ENCODE measurements around the gene PTF1A.

Gene PTF1A

DNA sequence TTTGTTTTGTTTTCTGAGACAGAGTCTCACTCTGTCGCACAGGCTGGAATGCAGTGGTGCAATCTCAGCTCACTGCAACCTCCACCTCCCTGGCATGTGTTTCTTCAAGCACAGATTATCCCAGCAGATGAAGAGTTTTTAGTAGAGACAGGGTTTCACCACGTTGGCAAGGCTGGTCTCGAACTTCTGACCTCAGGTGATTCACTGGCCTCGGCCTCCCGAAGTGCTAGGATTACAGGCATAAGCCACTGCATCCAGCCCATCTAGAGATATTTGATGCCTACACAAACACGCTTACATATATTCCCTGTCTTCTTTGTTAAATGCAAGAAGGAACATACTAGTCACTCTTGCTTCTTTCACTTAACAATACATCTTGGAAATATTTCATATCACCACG, 5.9 kb upstream of the PTF1A start:
- no peak for DNase-seq

DNA sequence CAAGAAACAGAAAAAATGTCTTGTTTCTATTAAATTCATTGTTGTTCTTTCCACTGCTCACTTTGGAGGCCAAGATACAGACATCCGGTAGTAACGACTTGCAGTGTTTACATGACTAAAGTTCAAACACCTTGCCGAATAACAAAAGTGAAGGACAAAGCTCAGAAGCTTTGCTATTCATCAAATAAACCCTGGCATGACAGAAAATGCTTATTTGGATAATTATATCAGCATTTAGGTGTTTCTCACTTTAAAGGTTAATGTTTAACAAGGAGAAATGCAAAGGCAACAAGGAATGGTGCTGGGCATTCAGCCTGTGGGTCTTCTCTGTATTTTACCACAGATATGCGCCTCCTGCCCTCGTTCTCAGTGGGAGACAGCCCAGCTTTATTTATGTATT, 5.4 kb upstream of the PTF1A start:
- DNase-seq = no peak

DNA sequence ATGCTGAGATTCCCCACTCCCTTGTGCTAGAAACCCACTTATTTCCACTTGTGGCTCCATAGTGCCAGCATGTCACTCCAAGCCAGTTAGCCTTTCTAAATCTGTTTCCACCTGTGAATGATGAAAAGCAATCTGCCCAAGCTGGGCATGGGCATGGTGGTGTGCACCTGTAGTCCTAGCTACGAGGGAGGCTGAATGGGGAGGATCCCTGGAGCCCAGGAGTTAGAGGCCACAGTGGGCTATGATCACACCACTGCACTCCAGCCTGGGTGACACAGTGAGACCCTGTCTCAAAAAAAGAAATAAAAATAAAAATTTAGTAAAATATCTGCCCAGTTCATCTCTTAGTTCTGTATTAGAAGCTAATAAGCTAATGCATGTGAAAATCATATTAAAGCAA, 5.0 kb upstream of the PTF1A start:
- no peak for DNase-seq

DNA sequence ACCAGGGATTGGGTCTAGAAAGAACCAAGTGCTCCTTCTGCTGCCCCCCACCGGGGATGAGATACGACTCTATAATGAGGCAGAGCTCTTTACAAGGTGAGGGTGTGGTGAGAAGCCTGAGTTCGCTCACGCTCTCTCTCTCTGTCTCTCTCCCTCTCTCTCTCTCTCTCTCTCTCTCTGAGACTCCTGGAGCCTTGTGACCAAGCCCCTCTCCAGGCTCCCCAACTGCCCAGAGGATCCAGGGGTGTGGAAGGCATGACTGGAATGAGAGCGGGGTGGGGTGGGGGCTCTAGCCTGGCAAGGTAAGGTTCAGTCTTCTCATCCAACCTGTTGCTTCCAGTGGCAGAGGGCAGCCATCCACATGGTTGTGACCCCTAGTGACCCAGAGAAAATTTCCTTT, 3.1 kb upstream of the PTF1A start:
- no peak for DNase-seq

DNA sequence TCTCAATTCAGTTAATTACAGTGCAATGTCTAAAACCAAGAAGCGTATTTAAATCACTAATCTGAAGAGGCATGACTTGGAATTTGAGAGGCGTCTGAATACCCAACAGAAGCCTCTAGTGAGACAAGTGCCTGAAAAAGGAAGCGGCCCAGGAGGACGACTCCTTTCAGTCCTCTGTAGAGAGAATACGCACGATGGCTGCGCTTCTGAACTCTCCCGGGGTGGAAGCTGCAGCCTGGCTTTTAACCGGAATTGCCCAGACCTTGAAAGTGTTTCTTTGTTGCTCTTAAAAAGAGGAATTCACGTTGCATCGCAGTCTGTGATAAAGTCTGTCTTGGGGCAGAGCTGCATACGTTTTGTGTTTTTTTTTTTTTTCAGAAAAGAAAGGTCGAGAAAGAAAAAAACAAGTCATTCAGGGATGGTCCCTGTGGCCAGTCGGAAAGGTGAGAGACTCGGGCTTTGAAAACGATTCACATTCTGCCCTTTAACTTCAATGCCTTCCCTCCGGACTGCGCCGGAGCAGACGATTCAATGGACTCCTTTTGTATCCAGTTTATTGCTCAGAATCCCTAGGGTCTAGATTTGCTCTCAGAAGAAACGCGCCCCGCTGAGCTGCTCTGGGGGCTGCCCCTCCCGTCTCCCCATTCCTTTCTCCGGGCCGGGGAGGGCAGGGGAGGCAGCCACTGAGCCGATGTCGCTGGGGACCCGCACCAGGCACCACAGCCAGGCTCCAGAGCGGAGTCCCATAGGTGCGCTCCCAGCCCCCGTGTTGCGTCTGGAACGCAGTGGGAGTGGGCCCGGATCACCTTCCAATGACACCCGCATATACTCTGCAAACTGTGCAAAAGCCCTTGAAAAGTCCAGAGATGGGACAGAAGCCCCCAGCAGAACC, 994 bp upstream of the PTF1A start:
- no peak for DNase-seq

DNA sequence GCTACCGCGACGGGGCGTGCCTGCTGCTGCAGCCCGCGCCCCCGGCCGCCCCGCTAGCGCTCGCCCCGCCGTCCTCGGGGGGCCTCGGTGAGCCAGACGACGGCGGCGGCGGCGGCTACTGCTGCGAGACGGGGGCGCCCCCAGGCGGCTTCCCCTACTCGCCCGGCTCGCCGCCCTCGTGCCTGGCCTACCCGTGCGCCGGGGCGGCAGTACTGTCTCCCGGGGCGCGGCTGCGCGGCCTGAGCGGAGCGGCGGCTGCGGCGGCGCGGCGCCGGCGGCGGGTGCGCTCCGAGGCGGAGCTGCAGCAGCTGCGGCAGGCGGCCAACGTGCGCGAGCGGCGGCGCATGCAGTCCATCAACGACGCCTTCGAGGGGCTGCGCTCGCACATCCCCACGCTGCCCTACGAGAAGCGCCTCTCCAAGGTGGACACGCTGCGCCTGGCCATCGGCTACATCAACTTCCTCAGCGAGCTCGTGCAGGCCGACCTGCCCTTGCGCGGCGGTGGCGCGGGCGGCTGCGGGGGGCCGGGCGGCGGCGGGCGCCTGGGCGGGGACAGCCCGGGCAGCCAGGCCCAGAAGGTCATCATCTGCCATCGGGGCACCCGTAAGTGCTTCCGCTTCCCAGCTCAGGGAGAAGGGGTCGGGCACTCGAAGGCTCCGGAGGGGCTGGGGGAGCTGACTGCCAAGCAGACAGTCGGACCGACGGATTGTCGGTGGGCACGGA, 761 bp downstream of the PTF1A start:
- DNase-seq = no peak

DNA sequence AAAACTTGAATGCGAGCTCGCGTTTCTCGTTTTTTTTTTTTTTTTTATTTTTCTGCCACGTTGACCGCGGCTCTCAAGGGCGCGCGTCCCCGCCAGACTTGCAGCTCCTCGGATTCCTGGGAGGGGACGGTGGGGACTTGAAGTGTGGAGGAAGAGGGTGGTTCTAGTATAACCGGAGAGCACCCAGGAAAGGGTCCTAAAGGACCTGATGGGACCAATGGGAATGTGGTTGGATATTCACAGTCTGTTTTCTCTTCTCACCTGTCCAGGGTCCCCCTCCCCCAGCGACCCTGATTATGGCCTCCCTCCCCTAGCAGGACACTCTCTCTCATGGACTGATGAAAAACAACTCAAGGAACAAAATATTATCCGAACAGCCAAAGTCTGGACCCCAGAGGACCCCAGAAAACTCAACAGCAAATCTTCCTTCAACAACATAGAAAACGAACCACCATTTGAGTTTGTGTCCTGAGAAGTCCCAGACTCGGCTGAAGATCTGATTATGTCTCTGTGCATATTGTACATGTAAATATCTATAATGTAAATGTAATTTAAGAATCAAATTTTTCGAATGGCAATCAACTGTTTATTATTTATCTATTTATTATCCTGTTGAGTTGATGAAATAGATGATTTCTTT, 1.4 kb downstream of the PTF1A start:
- DNase-seq = no peak

DNA sequence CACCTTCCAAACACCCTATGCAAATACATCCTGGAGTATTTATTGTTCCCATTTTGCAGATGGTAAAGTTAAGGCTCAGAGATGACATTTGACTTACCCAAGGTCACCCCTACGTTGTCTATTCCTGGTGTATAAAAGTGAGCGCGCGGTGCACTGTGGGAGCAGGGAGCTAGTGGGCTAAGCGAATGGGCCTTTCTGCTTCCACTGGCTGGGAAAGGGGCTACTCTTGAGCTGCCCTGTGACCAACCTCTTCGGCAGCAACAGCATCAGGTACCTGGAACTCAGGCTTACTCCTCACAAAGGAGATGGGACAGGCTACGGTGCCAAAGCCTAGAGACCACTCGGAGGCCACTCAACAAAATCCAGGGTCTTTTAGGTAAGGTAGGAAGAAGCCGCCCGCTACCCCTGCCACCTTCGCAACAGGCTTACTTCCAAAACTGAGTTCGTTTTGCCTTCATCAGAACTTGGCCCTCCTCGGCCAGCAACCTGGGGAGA, 2.4 kb downstream of the PTF1A start:
- no peak for DNase-seq

DNA sequence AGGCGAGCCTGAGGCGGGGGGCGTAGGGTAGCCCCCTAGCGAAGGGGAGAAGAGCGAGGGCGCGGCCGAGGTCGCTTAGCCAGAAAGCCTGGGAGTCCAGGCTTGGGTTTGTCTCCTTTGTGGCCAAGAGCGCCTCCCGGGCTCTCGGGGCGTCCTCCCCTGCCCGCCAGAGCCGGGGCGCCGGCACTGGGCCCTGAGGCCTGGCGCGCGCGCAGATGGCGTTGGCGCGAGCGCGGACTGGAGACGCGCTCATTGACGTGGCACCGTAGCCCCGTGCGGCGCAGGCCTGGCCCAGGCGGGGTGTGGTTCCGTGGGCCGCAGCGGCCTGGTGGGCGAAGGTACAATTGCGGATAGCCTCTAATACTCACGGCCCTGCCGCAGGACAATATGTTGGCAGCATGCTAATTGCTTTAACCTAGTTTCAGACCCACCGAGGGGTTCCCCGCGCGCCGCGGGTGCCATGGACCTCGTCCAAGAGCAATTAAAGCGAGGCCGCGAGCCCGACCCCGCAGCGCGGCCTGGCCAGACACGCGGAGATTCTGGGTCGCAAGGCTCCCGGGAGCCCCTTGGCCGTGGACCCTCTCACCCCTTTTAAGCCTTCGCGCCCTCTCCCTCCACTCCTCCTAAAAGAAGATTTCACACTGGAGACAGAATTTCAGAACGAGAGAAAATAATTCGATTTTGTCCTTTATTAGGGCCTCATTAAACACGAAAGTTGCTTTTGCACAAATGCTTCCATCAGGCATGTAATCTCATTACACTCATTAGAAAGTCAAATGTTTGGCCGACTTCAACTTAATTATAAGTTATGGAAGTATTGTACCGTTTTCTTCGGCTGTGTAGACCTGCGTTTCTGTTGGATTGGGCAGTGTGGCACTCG, 3.1 kb downstream of the PTF1A start:
- peak in 1 of 58 donors; percentile 15 for DNase-seq

DNA sequence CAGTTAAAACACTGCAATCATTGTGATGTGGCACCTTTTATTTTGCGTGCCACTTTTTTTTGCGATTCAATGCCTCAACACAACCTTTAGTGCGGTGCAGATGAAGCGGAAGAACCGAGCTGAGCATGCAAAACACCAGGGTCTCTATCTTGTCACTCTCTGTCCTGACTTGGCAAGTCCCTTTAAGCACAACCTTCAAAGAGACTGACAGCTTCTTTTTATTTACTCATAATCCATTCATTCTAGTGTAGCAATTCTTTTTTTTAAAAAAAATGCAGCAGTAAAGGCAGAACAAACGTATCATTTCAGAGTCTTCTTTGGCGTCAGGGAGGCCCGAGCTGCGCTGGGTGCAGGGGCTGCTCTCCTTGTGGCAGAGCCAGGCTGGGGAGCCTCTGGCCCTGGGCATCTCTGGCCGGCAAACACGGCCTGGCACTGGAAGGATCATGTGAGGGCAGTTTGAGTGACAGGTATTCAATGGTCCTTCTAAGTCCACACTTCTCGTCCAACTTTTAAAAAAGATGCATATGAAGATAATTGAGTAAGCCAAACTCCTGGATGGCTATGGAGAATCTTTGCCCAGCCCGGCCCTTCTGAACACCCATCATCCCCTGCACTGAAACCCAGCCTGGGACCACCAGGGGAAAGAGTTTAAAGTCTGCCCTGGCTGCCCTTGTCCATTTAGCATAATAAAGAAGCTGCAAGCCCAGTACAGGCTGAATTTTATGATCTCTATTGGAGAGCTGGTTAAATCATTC, 3.9 kb downstream of the PTF1A start:
- peak in 2 of 58 donors; percentile 9 to 25 for DNase-seq

DNA sequence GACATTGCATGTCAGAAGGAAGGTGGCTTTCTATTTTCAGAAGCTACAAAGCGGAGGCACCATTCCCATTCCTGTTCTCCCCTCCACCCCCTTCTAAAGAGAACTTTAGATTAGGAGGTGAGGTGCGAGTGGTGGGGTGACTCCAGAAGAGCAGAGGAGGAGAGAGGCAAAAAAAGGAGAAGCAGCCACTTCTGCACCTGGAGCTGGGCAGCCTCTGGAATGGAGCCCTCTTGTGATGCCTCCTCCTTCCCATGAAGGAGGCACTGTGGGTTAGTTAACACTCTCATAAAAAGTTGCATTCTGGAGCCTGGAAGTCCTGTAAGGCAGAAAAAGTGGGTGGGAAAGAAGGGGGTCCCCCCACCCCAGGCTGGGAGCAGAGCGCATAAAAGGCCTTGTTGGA, 4.8 kb downstream of the PTF1A start:
- DNase-seq = no peak

DNA sequence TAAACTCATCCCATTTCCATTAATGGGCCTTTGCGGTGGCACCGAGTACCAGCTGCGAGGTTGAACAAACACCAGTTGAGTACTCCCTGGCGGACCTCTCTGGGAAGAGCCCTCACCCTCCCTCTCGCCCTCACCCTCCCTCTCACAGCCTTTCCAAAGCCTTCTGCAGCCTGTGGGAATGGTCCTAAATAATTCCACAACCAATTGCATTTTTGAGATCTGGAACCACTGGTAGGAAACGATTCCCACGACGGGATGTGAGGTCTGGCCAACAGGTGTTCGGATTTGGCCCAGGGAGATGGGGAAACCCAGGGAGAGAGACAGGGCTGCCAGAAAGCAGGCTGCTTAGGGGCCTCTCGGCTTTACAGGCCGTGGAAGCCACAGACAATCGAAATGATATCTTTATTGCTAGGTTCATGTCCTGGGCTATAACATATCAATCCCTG, 5.3 kb downstream of the PTF1A start:
- DNase-seq = no peak

DNA sequence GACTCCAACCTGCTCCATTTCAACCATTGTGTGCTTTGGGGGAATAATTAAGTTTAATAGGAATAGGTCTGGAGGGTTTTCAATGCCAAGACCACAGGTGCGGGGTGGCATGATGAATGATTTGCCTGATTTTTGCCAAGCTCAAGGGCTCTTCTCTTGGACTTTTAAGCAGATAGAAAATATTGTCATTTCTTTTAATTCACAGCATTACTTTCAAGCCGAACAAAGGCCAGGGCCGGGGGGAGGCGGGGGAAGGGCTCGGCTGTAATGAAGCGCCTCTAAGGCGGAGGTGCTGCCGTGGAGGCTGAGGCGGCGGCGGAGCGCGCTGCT, 6.5 kb downstream of the PTF1A start:
- DNase-seq = no peak

DNA sequence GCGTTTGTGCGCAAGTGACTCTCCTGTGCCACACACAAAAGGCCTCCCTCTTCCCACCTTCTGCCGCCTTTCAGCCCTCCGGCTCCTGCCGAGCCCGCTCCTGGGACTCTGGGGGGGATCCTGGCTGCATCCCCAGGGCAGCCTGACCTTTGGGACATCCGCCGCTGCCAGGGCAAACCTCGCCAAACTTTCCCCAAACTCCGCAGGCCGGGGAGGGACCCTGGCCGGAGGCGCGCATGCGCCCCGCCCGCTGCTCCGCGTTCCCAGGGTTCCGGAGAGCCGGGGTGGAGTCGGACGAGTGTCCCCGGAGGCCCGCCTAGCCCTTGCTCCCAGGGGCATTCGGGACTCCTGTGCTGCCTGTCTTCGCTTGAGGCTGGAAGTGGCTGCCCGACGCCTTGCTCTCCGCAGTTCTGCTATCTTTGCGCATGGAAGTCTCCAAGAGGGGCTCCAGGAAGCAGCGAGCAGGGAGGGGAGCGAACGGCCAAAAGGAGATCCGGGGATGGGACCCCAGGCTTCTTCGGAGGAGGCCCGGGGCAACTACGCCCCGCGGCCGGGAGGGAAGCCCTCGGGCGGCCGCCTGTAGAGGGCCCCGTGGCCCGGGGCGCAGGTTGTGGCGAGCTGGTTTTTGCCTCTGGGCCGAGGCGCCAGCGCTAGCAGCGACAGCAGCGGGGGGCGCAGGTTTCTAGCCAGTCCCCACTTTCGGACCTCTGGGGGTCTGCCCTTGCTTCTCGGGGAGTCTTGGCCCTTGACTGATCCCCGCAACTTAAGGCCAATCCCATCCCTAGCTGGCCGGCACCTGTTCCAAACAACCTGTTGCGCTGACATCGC, 7.0 kb downstream of the PTF1A start:
- no peak for DNase-seq

DNA sequence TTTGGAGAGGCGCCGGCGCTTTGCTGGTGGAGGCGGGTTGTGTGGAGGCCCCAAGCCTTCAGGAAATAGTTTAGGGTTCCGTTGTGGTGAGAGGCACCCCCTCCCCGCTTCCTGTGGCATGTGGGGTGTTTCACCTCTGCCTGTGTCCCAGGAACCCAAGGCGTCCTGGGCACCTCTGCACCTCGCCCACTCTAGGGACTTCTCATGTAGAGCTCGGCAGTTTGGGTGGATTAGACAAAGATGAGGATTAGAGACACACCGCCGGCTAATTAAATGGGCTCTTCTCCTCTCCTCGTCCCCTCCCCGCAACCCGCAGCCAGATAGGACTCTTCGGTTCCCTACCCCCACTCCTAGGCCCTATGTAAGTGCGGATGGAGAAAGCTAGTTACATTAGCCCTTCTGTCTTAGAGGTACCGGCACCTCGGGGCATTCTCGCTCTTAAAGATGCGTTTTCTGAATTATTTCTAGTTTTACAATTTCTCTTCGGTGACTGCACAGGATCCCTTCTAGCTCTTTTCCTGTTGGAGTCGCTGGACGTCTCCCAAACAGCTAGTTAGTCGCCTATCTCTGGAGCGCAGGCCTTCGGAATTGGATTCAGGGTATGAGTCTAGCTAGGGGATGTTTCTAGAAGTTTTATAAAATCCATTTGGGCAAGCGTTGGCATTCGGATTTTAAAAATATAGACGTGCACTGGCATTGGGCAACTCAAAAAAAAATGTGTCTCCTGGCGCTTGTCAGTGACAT, 7.8 kb downstream of the PTF1A start:
- DNase-seq = no peak

DNA sequence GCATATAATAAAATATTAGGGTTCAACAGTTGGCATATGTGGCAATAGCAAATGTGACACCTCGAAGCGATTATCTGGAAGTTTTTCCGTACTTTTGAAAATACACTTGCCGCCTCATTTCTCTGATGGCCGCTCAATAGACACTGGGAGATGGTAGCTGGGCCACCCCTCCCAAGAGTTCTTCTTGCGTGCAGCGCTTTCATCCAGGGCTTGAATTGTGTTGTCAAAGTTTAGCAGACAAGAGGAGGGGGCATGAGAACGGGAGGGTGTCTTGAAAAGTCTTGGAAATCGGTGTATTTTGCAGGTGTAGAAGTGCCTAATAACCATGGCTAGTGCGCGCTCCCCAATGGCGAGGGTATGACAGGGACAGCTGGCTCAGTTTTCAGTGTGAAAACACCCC, 8.5 kb downstream of the PTF1A start:
- DNase-seq = no peak

DNA sequence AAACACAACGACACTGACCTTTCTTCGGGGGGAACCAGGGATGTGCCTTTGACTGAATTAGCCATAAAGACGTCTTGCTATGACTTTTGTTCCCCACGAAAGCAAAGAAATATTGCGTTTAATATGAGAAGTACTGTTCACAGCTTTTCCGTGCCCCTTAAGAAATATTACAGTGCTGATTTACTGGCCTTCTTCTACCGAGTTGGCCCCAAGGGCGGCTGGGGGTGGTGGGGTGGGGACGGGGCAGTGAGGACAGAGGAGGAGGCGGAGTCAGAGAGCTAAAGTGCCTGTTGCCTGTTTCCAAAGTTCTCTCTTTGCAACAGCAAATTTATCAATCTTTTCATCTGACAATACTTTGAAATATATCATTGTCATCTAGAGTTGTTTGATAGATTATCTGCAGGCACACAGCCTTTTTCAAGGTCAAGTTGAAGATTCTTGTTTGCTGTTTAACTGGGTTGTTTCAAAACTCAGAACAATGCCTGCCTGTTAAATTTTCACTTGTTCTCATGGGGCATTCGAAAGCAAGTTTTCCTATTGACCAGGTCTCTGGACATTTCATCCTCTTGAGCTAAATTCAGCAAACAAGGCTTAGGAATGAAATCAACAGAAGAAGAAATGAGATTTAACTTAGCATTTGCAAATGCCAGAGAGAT, 9.0 kb downstream of the PTF1A start:
- DNase-seq = no peak

DNA sequence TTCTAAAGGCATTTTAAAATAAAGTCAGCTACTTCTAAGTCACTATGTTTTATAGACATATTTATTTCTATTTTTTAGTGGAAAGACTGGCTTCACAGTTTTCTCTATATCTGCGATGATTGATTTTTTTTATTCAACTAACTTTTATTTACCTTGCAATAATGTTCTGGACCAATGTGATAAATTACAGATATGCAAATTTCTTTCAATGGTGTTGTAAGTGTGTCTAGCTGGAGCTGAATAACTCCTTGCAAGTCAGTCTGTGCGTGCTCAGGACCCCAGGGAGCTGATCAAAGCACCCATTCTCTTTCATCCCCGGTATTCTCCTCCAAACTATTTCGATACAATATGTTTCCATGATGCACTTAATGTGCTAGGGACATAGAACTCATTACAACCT, 9.7 kb downstream of the PTF1A start:
- DNase-seq = no peak

Measured in anterior cingulate cortex (tissue), 58 donors.